Cardiac fibroblast (primary cell): ENCODE data around the gene PRDM5.

Experiments
- DNase-seq, 2 donors: peaks; one replicate each; pipeline versions ENCODE4 v3.0.0 to v3.0.0-alpha.2; 2010; ENCODE audit warnings: low read depth in 2 of 2
- H3K4me3 ChIP-seq, 2 donors: replicated peaks in 1 of 2; 1 replicate in 1 of 2; 2 replicates in 1 of 2; pipeline ENCODE4 v1.5.1; 2011; ENCODE audit warnings: low read depth in 2 of 2, low read length in 2 of 2, mild to moderate bottlenecking in 2 of 2, moderate library complexity in 1 of 2
- TF ChIP-seq, protein P1 (sequence below): IDR thresholded peaks from one replicate; pipeline ENCODE4 v1.5.1; 2011; ENCODE audit warnings: low read depth, mild to moderate bottlenecking, low read length, inconsistent platforms

PRDM5 gene

DNA sequence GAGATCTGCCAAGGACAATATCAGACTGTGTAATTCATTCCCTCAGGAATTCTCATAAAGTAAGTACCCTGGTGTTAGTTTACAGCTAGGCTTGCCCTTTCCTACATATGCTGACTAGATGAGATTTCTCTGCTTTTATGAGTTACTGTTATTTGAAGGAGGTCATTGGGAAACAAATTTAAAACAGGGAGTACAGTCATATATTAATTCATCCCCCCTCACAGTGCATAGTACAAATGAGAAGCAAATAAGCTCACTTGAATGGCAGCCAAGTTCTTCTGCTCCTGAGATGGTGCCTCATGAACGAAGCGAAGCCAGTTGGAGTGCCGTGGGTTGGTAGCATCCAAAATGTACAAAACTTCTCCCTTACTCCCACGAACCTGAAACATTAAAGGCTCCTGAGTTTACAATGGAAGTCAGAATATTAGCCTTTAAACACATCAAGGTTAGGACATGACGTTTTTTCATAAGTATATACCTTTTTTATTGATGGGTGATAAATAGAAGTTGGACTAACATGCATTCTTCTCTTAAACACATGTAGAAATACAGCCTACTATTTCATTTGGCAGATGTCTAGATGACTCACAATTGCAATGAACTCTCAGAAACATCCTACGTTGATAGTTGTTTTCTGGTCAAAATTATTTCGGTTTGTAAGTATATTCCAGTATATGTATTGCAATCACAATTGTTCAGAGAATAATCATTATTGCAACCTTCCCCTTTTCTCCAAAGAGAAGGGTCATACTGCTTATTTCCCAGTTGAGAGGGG lies 69.2 kb downstream of the PRDM5 start:
- no peak overlapping the region for H3K4me3 ChIP-seq
- DNase-seq = peak in 1 of 2 donors; percentile 61
- TF ChIP-seq, protein P1, sequence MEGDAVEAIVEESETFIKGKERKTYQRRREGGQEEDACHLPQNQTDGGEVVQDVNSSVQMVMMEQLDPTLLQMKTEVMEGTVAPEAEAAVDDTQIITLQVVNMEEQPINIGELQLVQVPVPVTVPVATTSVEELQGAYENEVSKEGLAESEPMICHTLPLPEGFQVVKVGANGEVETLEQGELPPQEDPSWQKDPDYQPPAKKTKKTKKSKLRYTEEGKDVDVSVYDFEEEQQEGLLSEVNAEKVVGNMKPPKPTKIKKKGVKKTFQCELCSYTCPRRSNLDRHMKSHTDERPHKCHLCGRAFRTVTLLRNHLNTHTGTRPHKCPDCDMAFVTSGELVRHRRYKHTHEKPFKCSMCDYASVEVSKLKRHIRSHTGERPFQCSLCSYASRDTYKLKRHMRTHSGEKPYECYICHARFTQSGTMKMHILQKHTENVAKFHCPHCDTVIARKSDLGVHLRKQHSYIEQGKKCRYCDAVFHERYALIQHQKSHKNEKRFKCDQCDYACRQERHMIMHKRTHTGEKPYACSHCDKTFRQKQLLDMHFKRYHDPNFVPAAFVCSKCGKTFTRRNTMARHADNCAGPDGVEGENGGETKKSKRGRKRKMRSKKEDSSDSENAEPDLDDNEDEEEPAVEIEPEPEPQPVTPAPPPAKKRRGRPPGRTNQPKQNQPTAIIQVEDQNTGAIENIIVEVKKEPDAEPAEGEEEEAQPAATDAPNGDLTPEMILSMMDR = no peak

DNA sequence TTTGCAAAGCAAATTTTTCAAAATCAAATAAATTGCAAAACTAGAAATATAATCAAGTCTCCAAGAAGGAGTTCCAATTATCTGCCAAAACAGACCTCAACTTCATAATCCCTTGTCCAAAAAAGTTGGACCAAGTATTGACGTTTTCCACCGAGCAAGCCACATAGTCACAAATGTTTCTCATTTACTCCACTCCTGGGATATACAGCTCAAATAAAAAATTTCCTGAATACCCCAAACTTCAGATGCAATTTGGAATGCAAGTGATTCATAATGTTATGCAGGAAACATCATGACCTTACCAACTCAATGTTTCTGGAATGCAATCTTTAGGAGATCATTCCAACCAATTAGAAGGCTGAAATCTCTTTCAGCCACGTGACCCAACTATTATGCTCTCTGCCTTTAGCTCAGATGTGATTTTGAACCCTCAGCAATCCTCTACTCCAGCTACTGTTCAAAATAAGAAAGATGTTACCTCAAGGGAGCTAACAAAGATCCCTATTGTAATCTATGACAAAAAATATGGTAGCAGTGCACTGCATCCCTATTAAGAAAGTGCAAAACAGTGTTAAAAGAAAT lies 72.4 kb downstream of the PRDM5 start:
- no peak overlapping the region for H3K4me3 ChIP-seq
- peak; percentile 41 to 66 for DNase-seq
- TF ChIP-seq, protein P1 = no peak

DNA sequence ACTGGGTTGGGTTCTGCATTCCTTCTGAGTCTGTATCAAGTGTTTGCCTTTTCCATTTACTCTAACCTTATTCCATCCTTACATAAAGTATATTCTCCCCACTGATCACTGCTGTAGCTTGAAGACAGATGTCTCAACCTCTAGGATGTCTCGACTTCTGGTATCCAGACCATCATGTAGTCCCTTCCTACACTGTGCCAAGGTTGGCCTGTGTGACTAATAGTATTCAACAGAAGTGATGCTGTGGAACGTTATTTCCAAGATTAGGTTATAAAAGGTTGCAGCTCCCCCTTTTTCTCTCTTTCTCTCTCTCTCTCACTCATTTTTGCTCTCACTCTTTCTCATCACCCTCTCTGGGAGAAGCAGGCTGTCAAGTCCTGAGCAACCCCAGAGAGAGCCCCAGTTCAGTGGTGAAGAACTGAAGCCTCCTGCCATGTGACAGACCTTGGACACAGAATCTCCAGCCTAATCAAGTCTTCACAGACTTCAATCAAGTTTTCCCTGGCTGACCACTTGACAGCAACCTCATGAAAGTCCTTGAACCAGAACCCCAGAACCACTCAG lies 75.4 kb downstream of the PRDM5 start:
- TF ChIP-seq, protein P1 = no peak
- no peak for DNase-seq
- H3K4me3 ChIP-seq = no peak overlapping the region

DNA sequence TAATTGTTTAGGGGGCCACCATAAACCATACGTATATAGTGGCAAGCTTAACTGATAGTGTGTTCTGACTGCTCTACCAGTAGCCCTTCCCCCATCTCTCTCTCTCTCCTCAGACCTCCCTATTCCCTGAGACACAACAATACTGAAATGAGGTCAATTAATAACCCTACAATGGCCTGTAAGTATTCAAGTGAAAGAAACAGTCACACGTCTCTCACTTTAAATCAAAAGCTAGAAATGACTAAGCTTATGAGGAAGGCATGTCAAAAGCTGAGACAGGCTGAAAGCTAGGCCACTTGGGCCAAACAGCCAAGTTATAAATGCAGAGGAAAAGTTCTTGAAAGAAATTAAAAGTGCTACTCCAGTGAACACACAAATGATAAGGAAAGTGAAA lies 78.0 kb downstream of the PRDM5 start:
- DNase-seq = no peak
- TF ChIP-seq, protein P1 = no peak
- H3K4me3 ChIP-seq = no peak overlapping the region

DNA sequence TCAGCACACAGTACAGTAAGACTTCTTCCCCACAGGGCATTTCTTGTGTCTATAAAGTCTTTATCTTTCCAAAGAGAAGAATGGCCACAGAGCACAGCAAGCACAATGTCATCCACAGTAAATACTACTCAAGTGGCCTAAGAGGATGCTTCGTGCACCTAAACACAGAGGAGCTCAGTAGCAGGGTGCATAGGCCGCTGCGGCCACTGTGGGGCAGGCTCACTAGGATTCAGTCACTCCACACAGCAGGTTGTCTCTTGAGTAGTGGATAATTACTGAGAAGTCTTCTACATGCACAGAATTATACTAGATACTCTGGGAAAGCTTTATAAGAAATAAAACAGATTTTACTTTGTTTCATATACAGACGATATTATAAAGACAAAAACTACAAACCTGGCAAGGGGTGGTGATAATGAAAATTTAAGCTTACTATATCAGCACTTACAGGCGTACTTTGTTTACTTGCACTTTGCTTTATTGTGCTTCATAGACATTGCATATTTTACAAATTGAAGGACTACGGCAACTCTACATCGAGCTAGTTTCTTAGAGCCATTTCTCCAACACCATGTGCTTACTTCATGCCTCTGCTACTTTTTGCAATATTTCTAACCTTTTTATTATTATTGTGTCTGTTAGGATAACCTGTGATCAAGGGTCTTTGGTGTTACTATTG lies 78.5 kb downstream of the PRDM5 start:
- TF ChIP-seq, protein P1 = peak; percentile 12
- DNase-seq = no peak
- H3K4me3 ChIP-seq = no peak overlapping the region

DNA sequence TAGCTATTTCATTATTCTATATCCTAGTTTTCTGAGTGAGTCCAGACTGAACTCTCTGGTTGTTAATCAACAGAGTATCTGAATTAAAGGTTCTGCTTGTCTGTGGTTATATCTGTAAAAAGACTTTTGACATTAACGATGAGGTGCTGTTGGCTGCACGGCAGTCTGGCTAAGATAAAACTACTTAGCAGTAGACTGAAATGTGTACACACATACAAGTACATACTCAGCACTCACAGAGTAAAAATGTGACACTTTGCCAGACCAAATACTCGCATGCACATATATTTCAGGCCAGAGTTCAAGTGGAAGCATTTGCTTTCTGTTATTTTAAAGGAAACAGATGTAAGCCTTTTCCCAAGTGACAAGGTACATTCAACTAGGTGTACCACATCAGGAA lies 80.5 kb downstream of the PRDM5 start:
- DNase-seq = peak; percentile 68 to 71
- TF ChIP-seq, protein P1 = no peak
- H3K4me3 ChIP-seq = no peak overlapping the region
